Measurements from ENCODE around the gene HOXA10.
A peak's percentile ranks its signal among the peaks of the same experiment; 100 is the strongest.

The HOXA10 gene

GRCh38 chr7:27182861-27183681 is 9.0 kb upstream of the HOXA10 start:
- Histone ChIP-seq H3K9ac (ENCODE audit: low read depth, low read length) (peak overlapping the region; percentile 44; the same call in 1 of the 2 replicates), H3K9me3 (ENCODE audit: control insufficient read depth, insufficient read depth, low read length) (no peaks in the 10 kb centered on the region), H3K36me3 (ENCODE audit: insufficient read depth, low read length) (no peaks in the 10 kb centered on the region), H3K4me1 (ENCODE audit: insufficient read depth, low read length) (peaks cover 7% of the 10 kb centered on the region; the same call in 1 of the 2 replicates)

GRCh38 chr7:27182285-27182841 is 8.2 kb upstream of the HOXA10 start:
- H3K9me3 ChIP-seq (ENCODE audit: control insufficient read depth, insufficient read depth, low read length), result no peaks in the 10 kb centered on the region
- no peaks in the 10 kb centered on the region for H3K36me3 ChIP-seq (ENCODE audit: insufficient read depth, low read length)
- H3K9ac ChIP-seq (ENCODE audit: low read depth, low read length), result no peak overlapping the region
- H3K4me1 ChIP-seq (ENCODE audit: insufficient read depth, low read length), result peaks cover 7% of the 10 kb centered on the region; the same call in 1 of the 2 replicates

GRCh38 chr7:27181795-27182275 is 7.7 kb upstream of the HOXA10 start:
- no peak overlapping the region for H3K9ac ChIP-seq (ENCODE audit: low read depth, low read length)

GRCh38 chr7:27180431-27181420 is 6.6 kb upstream of the HOXA10 start:
- H3K9me3 ChIP-seq (ENCODE audit: control insufficient read depth, insufficient read depth, low read length), result no peaks in the 10 kb centered on the region
- H3K9ac ChIP-seq (ENCODE audit: low read depth, low read length), result no peak overlapping the region
- no peaks in the 10 kb centered on the region for H3K36me3 ChIP-seq (ENCODE audit: insufficient read depth, low read length)
- H3K4me1 ChIP-seq (ENCODE audit: insufficient read depth, low read length), result peaks cover 3% of the 10 kb centered on the region; the same call in 1 of the 2 replicates

More at GRCh38 chr7:27181795-27182275, 7.7 kb upstream of the HOXA10 start:
- Histone ChIP-seq H3K4me1 (ENCODE audit: insufficient read depth, low read length) (peaks cover 7% of the 10 kb centered on the region; the same call in 1 of the 2 replicates), H3K36me3 (ENCODE audit: insufficient read depth, low read length) (no peaks in the 10 kb centered on the region), H3K9me3 (ENCODE audit: control insufficient read depth, insufficient read depth, low read length) (no peaks in the 10 kb centered on the region)

GRCh38 chr7:27179503-27180430 is 5.6 kb upstream of the HOXA10 start:
- Histone ChIP-seq H3K9ac (ENCODE audit: low read depth, low read length) (peak overlapping the region; percentile 2; the same call in 1 of the 2 replicates), H3K4me1 (ENCODE audit: insufficient read depth, low read length) (no peaks in the 10 kb centered on the region), H3K36me3 (ENCODE audit: insufficient read depth, low read length) (no peaks in the 10 kb centered on the region), H3K9me3 (ENCODE audit: control insufficient read depth, insufficient read depth, low read length) (no peaks in the 10 kb centered on the region)

- no peak overlapping the region for H3K9ac ChIP-seq (ENCODE audit: low read depth, low read length)
- no peaks in the 10 kb centered on the region for H3K9me3 ChIP-seq (ENCODE audit: control insufficient read depth, insufficient read depth, low read length)
- H3K4me1 ChIP-seq (ENCODE audit: insufficient read depth, low read length), result no peaks in the 10 kb centered on the region
- H3K36me3 ChIP-seq (ENCODE audit: insufficient read depth, low read length), result no peaks in the 10 kb centered on the region
Observed at GRCh38 chr7:27179030-27179429, 4.9 kb upstream of the HOXA10 start.

- no peaks in the 10 kb centered on the region for H3K36me3 ChIP-seq (ENCODE audit: insufficient read depth, low read length)
- H3K9me3 ChIP-seq (ENCODE audit: control insufficient read depth, insufficient read depth, low read length), result no peaks in the 10 kb centered on the region
- no peaks in the 10 kb centered on the region for H3K4me1 ChIP-seq (ENCODE audit: insufficient read depth, low read length)
- no peak overlapping the region for H3K9ac ChIP-seq (ENCODE audit: low read depth, low read length)
Observed at GRCh38 chr7:27178366-27178765, 4.2 kb upstream of the HOXA10 start.

- H3K36me3 ChIP-seq (ENCODE audit: insufficient read depth, low read length), result no peaks in the 10 kb centered on the region
- no peak overlapping the region for H3K9ac ChIP-seq (ENCODE audit: low read depth, low read length)
- H3K9me3 ChIP-seq (ENCODE audit: control insufficient read depth, insufficient read depth, low read length), result no peaks in the 10 kb centered on the region
- H3K4me1 ChIP-seq (ENCODE audit: insufficient read depth, low read length), result no peaks in the 10 kb centered on the region
Observed at GRCh38 chr7:27177795-27178320, 3.7 kb upstream of the HOXA10 start.

- H3K4me1 ChIP-seq (ENCODE audit: insufficient read depth, low read length), result no peaks in the 10 kb centered on the region
- H3K9me3 ChIP-seq (ENCODE audit: control insufficient read depth, insufficient read depth, low read length), result no peaks in the 10 kb centered on the region
- no peak overlapping the region for H3K9ac ChIP-seq (ENCODE audit: low read depth, low read length)
- H3K36me3 ChIP-seq (ENCODE audit: insufficient read depth, low read length), result no peaks in the 10 kb centered on the region
Observed at GRCh38 chr7:27176962-27177794, 3.1 kb upstream of the HOXA10 start.

- no peak overlapping the region for H3K9ac ChIP-seq (ENCODE audit: low read depth, low read length)
- H3K4me1 ChIP-seq (ENCODE audit: insufficient read depth, low read length), result peaks cover 5% of the 10 kb centered on the region; the same call in 1 of the 2 replicates
- no peaks in the 10 kb centered on the region for H3K36me3 ChIP-seq (ENCODE audit: insufficient read depth, low read length)
- no peaks in the 10 kb centered on the region for H3K9me3 ChIP-seq (ENCODE audit: control insufficient read depth, insufficient read depth, low read length)
Observed at GRCh38 chr7:27176524-27176845, 2.4 kb upstream of the HOXA10 start.

- no peaks in the 10 kb centered on the region for H3K36me3 ChIP-seq (ENCODE audit: insufficient read depth, low read length)
- H3K9ac ChIP-seq (ENCODE audit: low read depth, low read length), result no peak overlapping the region; the same call in 1 of the 2 replicates
- H3K9me3 ChIP-seq (ENCODE audit: control insufficient read depth, insufficient read depth, low read length), result no peaks in the 10 kb centered on the region
- H3K4me1 ChIP-seq (ENCODE audit: insufficient read depth, low read length), result peaks cover 6% of the 10 kb centered on the region; the same call in 1 of the 2 replicates
Observed at GRCh38 chr7:27175626-27176523, 1.8 kb upstream of the HOXA10 start.

Measured in ES-I3 (cell line).